Measurements from ENCODE around the gene CLRN3. TPM values are rescaled to one million over a fixed set of nuclear protein-coding genes. Genes with fewer than 3 reads are reported as not detected.

The CLRN3 gene
- total and polyA plus RNA-seq, 2 experiments from 2014 or later = 21.5 to 52.8 TPM

GRCh38 chr10:127887541-127888415 is 5.0 kb downstream of the CLRN3 start:
- Histone ChIP-seq H3K9me2 (replicated peaks; ENCODE audit: insufficient read depth) (no peaks in the 10 kb centered on the region), H2AFZ (no peak overlapping the region), H3K79me2 (peaks cover 43% of the 10 kb centered on the region), H3K27me3 (no peaks in the 10 kb centered on the region), H3K4me3 (no peak overlapping the region), H4K20me1 (ENCODE audit: insufficient read depth, poor library complexity, severe bottlenecking) (no peaks in the 10 kb centered on the region), H3K36me3 (replicated peaks; ENCODE audit: insufficient read depth, low read depth) (no peaks in the 10 kb centered on the region), H3K4me2 (no peak overlapping the region), H3K27ac (peak overlapping the region; percentile 65), H3K9me3 (ENCODE audit: low read depth) (no peaks in the 10 kb centered on the region), H3K4me1 (ENCODE audit: insufficient read depth) (no peaks in the 10 kb centered on the region)
- TF ChIP-seq EZH2phosphoT487 (IDR thresholded peaks at IDR 0.05; ENCODE audit: low read depth, severe bottlenecking, unreplicated experiment) (no peak), EZH2 (IDR thresholded peaks at IDR 0.05; ENCODE audit: borderline replicate concordance) (no peak), CTCF (IDR thresholded peaks at IDR 0.05; ENCODE audit: poor library complexity) (no peak)
- DNase-seq (ENCODE audit: low spot score) = no peak
- WGBS (ENCODE audit: low lambda C conversion rate, missing lambda C conversion rate) = 90% methylated on average over 16 of the region's 16 CpGs

- Histone ChIP-seq H3K4me1 (ENCODE audit: insufficient read depth) (peaks cover under 1% of the 10 kb centered on the region), H3K9me2 (replicated peaks; ENCODE audit: insufficient read depth) (no peaks in the 10 kb centered on the region), H3K4me2 (peak overlapping the region; percentile 50), H4K20me1 (ENCODE audit: insufficient read depth, poor library complexity, severe bottlenecking) (no peaks in the 10 kb centered on the region), H3K36me3 (replicated peaks; ENCODE audit: insufficient read depth, low read depth) (no peaks in the 10 kb centered on the region), H3K4me3 (no peak overlapping the region), H3K9me3 (ENCODE audit: low read depth) (no peaks in the 10 kb centered on the region), H2AFZ (no peak overlapping the region), H3K27me3 (no peaks in the 10 kb centered on the region), H3K79me2 (peaks cover 38% of the 10 kb centered on the region), H3K27ac (peak overlapping the region; percentile 63)
- DNase-seq (ENCODE audit: low spot score) = peak; percentile 69
- TF ChIP-seq EZH2 (IDR thresholded peaks at IDR 0.05; ENCODE audit: borderline replicate concordance) (no peak), CTCF (IDR thresholded peaks at IDR 0.05; ENCODE audit: poor library complexity) (no peak), EZH2phosphoT487 (IDR thresholded peaks at IDR 0.05; ENCODE audit: low read depth, severe bottlenecking, unreplicated experiment) (no peak)
- WGBS (ENCODE audit: low lambda C conversion rate, missing lambda C conversion rate) = 90% methylated on average over 12 of the region's 12 CpGs
Observed at GRCh38 chr10:127886371-127887051, 6.2 kb downstream of the CLRN3 start.

GRCh38 chr10:127884501-127884900 is 8.2 kb downstream of the CLRN3 start:
- Histone ChIP-seq H3K9me2 (replicated peaks; ENCODE audit: insufficient read depth) (no peaks in the 10 kb centered on the region), H3K27ac (no peak overlapping the region), H3K79me2 (peaks cover 24% of the 10 kb centered on the region), H4K20me1 (ENCODE audit: insufficient read depth, poor library complexity, severe bottlenecking) (no peaks in the 10 kb centered on the region), H3K9me3 (ENCODE audit: low read depth) (no peaks in the 10 kb centered on the region), H3K4me1 (ENCODE audit: insufficient read depth) (peaks cover 13% of the 10 kb centered on the region), H3K4me2 (no peak overlapping the region), H2AFZ (no peak overlapping the region), H3K4me3 (no peak overlapping the region), H3K36me3 (replicated peaks; ENCODE audit: insufficient read depth, low read depth) (no peaks in the 10 kb centered on the region), H3K27me3 (no peaks in the 10 kb centered on the region)
- no peak for DNase-seq (ENCODE audit: low spot score)
- 84% methylated on average over 5 of the region's 5 CpGs for WGBS (ENCODE audit: low lambda C conversion rate, missing lambda C conversion rate)
- TF ChIP-seq EZH2 (IDR thresholded peaks at IDR 0.05; ENCODE audit: borderline replicate concordance) = no peak
- no peak for TF ChIP-seq EZH2phosphoT487 (IDR thresholded peaks at IDR 0.05; ENCODE audit: low read depth, severe bottlenecking, unreplicated experiment)
- TF ChIP-seq CTCF (IDR thresholded peaks at IDR 0.05; ENCODE audit: poor library complexity) = no peak
